ENCODE data around the gene HSD11B1L.

DNA sequence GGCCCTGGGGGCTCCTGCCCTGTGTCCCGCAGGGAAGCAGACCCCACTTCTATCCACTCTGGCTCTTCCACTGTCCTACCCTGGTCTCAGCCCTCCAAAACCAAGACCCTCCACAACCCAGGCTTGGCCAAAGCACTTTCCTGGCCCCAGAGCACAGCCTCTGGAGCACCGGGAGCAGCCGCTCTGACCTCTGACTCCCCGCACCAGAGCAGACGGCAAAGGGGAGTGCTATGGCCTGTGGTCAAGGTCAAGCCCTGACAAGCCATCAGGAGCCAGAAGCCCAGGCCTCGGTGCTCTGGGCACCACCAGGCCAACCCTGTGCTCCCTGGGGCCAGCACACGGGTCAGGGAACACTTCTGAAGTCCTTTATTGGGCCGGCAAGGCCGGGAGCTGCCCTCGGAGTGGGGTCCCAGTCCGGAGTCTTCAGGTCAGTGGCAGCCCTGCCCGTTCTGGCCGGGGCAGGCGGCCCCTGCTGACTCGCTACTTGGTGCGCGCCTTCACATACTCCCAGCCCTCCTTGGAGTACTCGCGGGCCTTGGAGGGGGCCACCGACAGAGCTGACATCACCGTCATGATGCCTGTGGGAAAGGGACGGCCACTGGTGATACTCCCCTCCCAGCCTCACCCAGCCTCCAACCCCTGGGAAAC lies 2.6 kb upstream of the HSD11B1L start:
- TF ChIP-seq, protein P1, sequence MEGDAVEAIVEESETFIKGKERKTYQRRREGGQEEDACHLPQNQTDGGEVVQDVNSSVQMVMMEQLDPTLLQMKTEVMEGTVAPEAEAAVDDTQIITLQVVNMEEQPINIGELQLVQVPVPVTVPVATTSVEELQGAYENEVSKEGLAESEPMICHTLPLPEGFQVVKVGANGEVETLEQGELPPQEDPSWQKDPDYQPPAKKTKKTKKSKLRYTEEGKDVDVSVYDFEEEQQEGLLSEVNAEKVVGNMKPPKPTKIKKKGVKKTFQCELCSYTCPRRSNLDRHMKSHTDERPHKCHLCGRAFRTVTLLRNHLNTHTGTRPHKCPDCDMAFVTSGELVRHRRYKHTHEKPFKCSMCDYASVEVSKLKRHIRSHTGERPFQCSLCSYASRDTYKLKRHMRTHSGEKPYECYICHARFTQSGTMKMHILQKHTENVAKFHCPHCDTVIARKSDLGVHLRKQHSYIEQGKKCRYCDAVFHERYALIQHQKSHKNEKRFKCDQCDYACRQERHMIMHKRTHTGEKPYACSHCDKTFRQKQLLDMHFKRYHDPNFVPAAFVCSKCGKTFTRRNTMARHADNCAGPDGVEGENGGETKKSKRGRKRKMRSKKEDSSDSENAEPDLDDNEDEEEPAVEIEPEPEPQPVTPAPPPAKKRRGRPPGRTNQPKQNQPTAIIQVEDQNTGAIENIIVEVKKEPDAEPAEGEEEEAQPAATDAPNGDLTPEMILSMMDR (IDR thresholded peaks at IDR 0.05): no peak
- TF ChIP-seq POLR2AphosphoS5 (IDR thresholded peaks at IDR 0.05): no peak
- no peak for TF ChIP-seq POLR2A (IDR thresholded peaks at IDR 0.05)

Data from breast epithelium (tissue), 3 donors.